H1 (cell line): Measurements from ENCODE around the gene PLA1A. TPM values are rescaled to one million over a fixed set of nuclear protein-coding genes. Genes with fewer than 3 reads are reported as not detected.

Experiments
- CTCF ChIA-PET: fragments of 300-600 bp; sonication (Branson Sonifier 250); formaldehyde crosslinking; loops from one replicate; lab custom pipeline; 2021; ENCODE audit not compliant: partially characterized antibody; lab: Charles Lee
- POLR2A ChIA-PET: fragments of 300-600 bp; sonication (Branson Sonifier 250); formaldehyde crosslinking; loops from one replicate; lab custom pipeline; 2021; ENCODE audit warnings: inconsistent platforms; ENCODE audit not compliant: partially characterized antibody; lab: Charles Lee
- DNase-seq, 2 experiments: peaks; one replicate each; pipeline versions ENCODE4 v3.0.0 to v3.0.0-alpha.2; 2010 to 2022; ENCODE audit warnings: low spot score in 2 of 2, low read depth in 1 of 2, mixed read lengths in 1 of 2
- FAIRE-seq: peaks from 2 replicates; lab custom pipeline; 2011; peaks lifted over from hg19 to GRCh38; lab: Jason Lieb, UNC
- H2AFZ ChIP-seq: 2 replicates; pipeline ENCODE4 v1.8.1; 2012; ENCODE audit warnings: low read length, inconsistent platforms
- H2AK5ac ChIP-seq: 2 replicates; pipeline ENCODE4 v1.6.1; 2013; ENCODE audit warnings: low read depth, low read length
- H2BK120ac ChIP-seq: replicated peaks from 2 replicates; pipeline ENCODE3; 2013; ENCODE audit warnings: low read depth, low read length, inconsistent platforms
- H2BK12ac ChIP-seq: 2 replicates; pipeline ENCODE4 v1.6.1; 2013; ENCODE audit warnings: low read depth, low read length
- H2BK15ac ChIP-seq: 2 replicates; pipeline ENCODE4 v1.6.1; 2013; ENCODE audit warnings: low read length
- H2BK20ac ChIP-seq: 2 replicates; pipeline ENCODE4 v1.6.1; 2013; ENCODE audit warnings: low read length
- H2BK5ac ChIP-seq: 2 replicates; pipeline ENCODE4 v1.6.1; 2013; ENCODE audit warnings: low read depth, low read length
- H3K14ac ChIP-seq: 2 replicates; pipeline ENCODE4 v1.6.1; 2013; ENCODE audit warnings: inconsistent platforms; ENCODE audit not compliant: insufficient read length
- H3K18ac ChIP-seq: 2 replicates; pipeline ENCODE4 v1.6.1; 2013; ENCODE audit warnings: low read length; ENCODE audit errors: extremely low read depth
- H3K23ac ChIP-seq: 2 replicates; pipeline ENCODE4 v1.6.1; 2013; ENCODE audit warnings: inconsistent platforms; ENCODE audit not compliant: insufficient read length
- H3K23me2 ChIP-seq: 2 replicates; pipeline ENCODE4 v1.6.1; 2013; ENCODE audit warnings: low read depth, low read length
- H3K27ac ChIP-seq: 2 replicates; pipeline ENCODE4 v1.6.1; 2011; ENCODE audit warnings: low read depth, low read length, inconsistent platforms
- H3K27me3 ChIP-seq, 4 experiments: replicated peaks in 1 of 4; 1 replicate in 1 of 4; 2 replicates in 3 of 4; pipeline versions ENCODE4 v1.6.1 to v1.8.1; 2011 to 2013; ENCODE audit warnings: low read length in 3 of 4, mild to moderate bottlenecking in 3 of 4, inconsistent platforms in 2 of 4, mixed read lengths in 2 of 4, moderate library complexity in 1 of 4; ENCODE audit not compliant: control insufficient read depth in 3 of 4, insufficient read depth in 3 of 4; ENCODE audit errors: extremely low read depth in 1 of 4
- H3K36me3 ChIP-seq, 4 experiments: 2 replicates each; pipeline versions ENCODE4 v1.6.1 to v1.8.1; 2011 to 2013; ENCODE audit warnings: mild to moderate bottlenecking in 4 of 4, low read length in 3 of 4, moderate library complexity in 2 of 4, control low read depth in 1 of 4, inconsistent platforms in 1 of 4; ENCODE audit not compliant: insufficient read depth in 4 of 4, control insufficient read depth in 2 of 4
- H3K4ac ChIP-seq: replicated peaks from 2 replicates; pipeline ENCODE3; 2013; ENCODE audit warnings: low read length, low read depth, mixed read lengths, inconsistent platforms; ENCODE audit not compliant: insufficient read length
- H3K4me1 ChIP-seq, 4 experiments: replicated peaks in 1 of 4; 1 replicate in 1 of 4; 2 replicates in 3 of 4; pipeline versions ENCODE4 v1.6.1 to v1.8.1; 2011 to 2013; ENCODE audit warnings: low read length in 3 of 4, inconsistent platforms in 2 of 4, mixed read lengths in 1 of 4; ENCODE audit not compliant: insufficient read depth in 4 of 4, control insufficient read depth in 3 of 4
- H3K4me2 ChIP-seq, 2 experiments: 2 replicates each; pipeline versions ENCODE4 v1.6.1 to v1.8.1; 2011 to 2013; ENCODE audit warnings: low read depth in 2 of 2, low read length in 2 of 2, control low read depth in 1 of 2, inconsistent platforms in 1 of 2, mild to moderate bottlenecking in 1 of 2; ENCODE audit not compliant: insufficient read depth in 1 of 2
- H3K4me3 ChIP-seq, 4 experiments: fragments of 200-600, 300-600 bp in 1 of 4; sonication (generic), shearing (Covaris generic), sonication (Bioruptor Twin) in 1 of 4; 2 replicates each; pipeline versions ENCODE4 v1.5.1 to v1.8.1; 2011 to 2016; ENCODE audit warnings: low read length in 4 of 4, low read depth in 3 of 4, control low read depth in 2 of 4, inconsistent platforms in 2 of 4, mild to moderate bottlenecking in 2 of 4, mixed read lengths in 1 of 4, moderate library complexity in 1 of 4; ENCODE audit not compliant: insufficient read depth in 2 of 4; ENCODE audit errors: extremely low read depth in 1 of 4
- H3K56ac ChIP-seq: replicated peaks from 2 replicates; pipeline ENCODE3; 2013; ENCODE audit warnings: low read depth, mild to moderate bottlenecking, mixed read lengths, low read length, inconsistent platforms; ENCODE audit not compliant: insufficient read length
- H3K79me1 ChIP-seq: 2 replicates; pipeline ENCODE4 v1.6.1; 2013; ENCODE audit warnings: low read depth, low read length, control low read depth
- H3K79me2 ChIP-seq, 2 experiments: 2 replicates each; pipeline versions ENCODE4 v1.6.1 to v1.8.1; 2012 to 2013; ENCODE audit warnings: low read length in 2 of 2, mild to moderate bottlenecking in 2 of 2, inconsistent platforms in 1 of 2; ENCODE audit not compliant: insufficient read depth in 2 of 2, control insufficient read depth in 1 of 2
- H3K9ac ChIP-seq, 4 experiments: replicated peaks in 1 of 4; 1 replicate in 1 of 4; 2 replicates in 3 of 4; pipeline versions ENCODE4 v1.6.1 to v1.8.1; 2011 to 2013; ENCODE audit warnings: low read depth in 3 of 4, low read length in 3 of 4, control low read depth in 2 of 4, mild to moderate bottlenecking in 2 of 4, moderate library complexity in 2 of 4, inconsistent platforms in 1 of 4; ENCODE audit errors: extremely low read depth in 1 of 4
- H3K9me3 ChIP-seq, 2 experiments: 2 replicates each; pipeline versions ENCODE4 v1.6.1 to v1.8.1; 2012 to 2013; ENCODE audit warnings: mild to moderate bottlenecking in 2 of 2, moderate library complexity in 2 of 2, control low read depth in 1 of 2, inconsistent platforms in 1 of 2, low read depth in 1 of 2, low read length in 1 of 2, mixed read lengths in 1 of 2; ENCODE audit not compliant: insufficient read depth in 2 of 2
- H4K20me1 ChIP-seq, 2 experiments: replicated peaks in 1 of 2; 2 replicates each; pipeline versions ENCODE3 to v1.8.1; 2011 to 2013; ENCODE audit warnings: inconsistent platforms in 2 of 2, low read length in 2 of 2, mild to moderate bottlenecking in 1 of 2; ENCODE audit not compliant: insufficient read depth in 2 of 2, control insufficient read depth in 1 of 2
- H4K5ac ChIP-seq: 2 replicates; pipeline ENCODE4 v1.6.1; 2013; ENCODE audit warnings: low read length, low read depth, mixed read lengths, inconsistent platforms; ENCODE audit not compliant: insufficient read length
- H4K8ac ChIP-seq: 2 replicates; pipeline ENCODE4 v1.8.0; 2013; ENCODE audit warnings: mild to moderate bottlenecking, moderate library complexity, low read length, inconsistent platforms; ENCODE audit not compliant: insufficient read depth; ENCODE audit errors: extremely low read depth
- H4K91ac ChIP-seq: replicated peaks from 2 replicates; pipeline ENCODE3; 2013; ENCODE audit warnings: low read length, mixed read lengths, inconsistent platforms; ENCODE audit not compliant: insufficient read length
- CBX8 ChIP-seq: fragments of 300-800, 300-1000 bp; sonication (generic); IDR thresholded peaks from 2 replicates; pipeline ENCODE4 v1.7.1; 2016; ENCODE audit warnings: low read depth, low read length, borderline replicate concordance
- CEBPB ChIP-seq: IDR thresholded peaks from 2 replicates; pipeline ENCODE4 v1.6.1; 2012; ENCODE audit warnings: low read depth, low read length
- CREB1 ChIP-seq: IDR thresholded peaks from 2 replicates; pipeline ENCODE4 v1.6.1; 2012; ENCODE audit warnings: inconsistent platforms
- RXRA ChIP-seq: IDR thresholded peaks from 2 replicates; pipeline ENCODE4 v1.6.1; 2011; ENCODE audit warnings: low read depth, mild to moderate bottlenecking, low read length, moderate library complexity; ENCODE audit not compliant: insufficient read depth
- SP1 ChIP-seq: IDR thresholded peaks from 2 replicates; pipeline ENCODE4 v1.6.1; 2011; ENCODE audit warnings: low read depth, low read length
- TCF12 ChIP-seq: IDR thresholded peaks from 2 replicates; pipeline ENCODE4 v1.6.1; 2011; ENCODE audit warnings: low read depth, mild to moderate bottlenecking, low read length
- WGBS, 2 experiments: shearing (Covaris generic) in 1 of 2; methylation state at CpG; one replicate each; pipeline versions ENCODE4 v1.1.6 to v1.1.7; 2013 to 2015; ENCODE audit warnings: low lambda C conversion rate in 2 of 2, mixed read lengths in 2 of 2, inconsistent platforms in 1 of 2, low coverage in 1 of 2, missing lambda C conversion rate in 1 of 2; ENCODE audit not compliant: insufficient replicate concordance in 2 of 2, insufficient coverage in 1 of 2, insufficient read length in 1 of 2; ENCODE audit errors: extremely low coverage in 1 of 2, missing lambda C conversion rate in 1 of 2; 5-methylcytosine and 5-hydroxymethylcytosine counted together
- polyA plus RNA-seq, 7 experiments: library from polyadenylated mRNA; depleted of rRNA in 3 of 7; stranded (reverse) in 5 of 7; unstranded in 2 of 7; fragments of >200 nt in 5 of 7; fragments of 200-250 nt in 2 of 7; gene quantifications; 1 replicate in 5 of 7; 2 replicates in 1 of 7; 4 replicates in 1 of 7; pipeline versions ENCODE4 v1.2.1 to v1.2.3, GENCODE V29; 2011 to 2013; ENCODE audit warnings: missing spikeins in 2 of 7, mixed read lengths in 2 of 7
- total RNA-seq: library from RNA; stranded (reverse); fragmentation: NEBNext Ultra II Directional; extraction: Animal tissue kit (Norgen Biotek cat#: 25700); gene quantifications from 2 replicates; pipeline ENCODE4 v1.2.1, GENCODE V29; 2021

The PLA1A gene
- total and polyA plus RNA-seq, 2 of the 8 experiments (the other 6 are each of a cell fraction or from before 2014, with no cell fraction given), result not detected

- H4K91ac ChIP-seq, result no peak overlapping the region
- no peak overlapping the region for H2BK5ac ChIP-seq
- no peak overlapping the region for H3K14ac ChIP-seq
- no peaks in the 10 kb centered on the region for H3K9me3 ChIP-seq
- FAIRE-seq, result no peak
- H2BK15ac ChIP-seq, result no peak overlapping the region
- H3K23ac ChIP-seq, result no peak overlapping the region
- no peak overlapping the region for H4K8ac ChIP-seq
- no peak overlapping the region for H2BK12ac ChIP-seq
- no peak overlapping the region for H2AFZ ChIP-seq
- H4K20me1 ChIP-seq, result no peaks in the 10 kb centered on the region
- no peaks in the 10 kb centered on the region for H3K79me2 ChIP-seq
- no peak overlapping the region for H3K27ac ChIP-seq
- H3K4me3 ChIP-seq, result no peak overlapping the region
- H3K56ac ChIP-seq, result no peak overlapping the region
- POLR2A ChIA-PET, result interaction anchor here (1.2 kb wide), 1 partner anchor 84 kb away, joined by 3 read pairs; the partner anchor contains the start of gene TIMMDC1
- no peak overlapping the region for H2BK20ac ChIP-seq
- H3K18ac ChIP-seq, result no peak overlapping the region
- no peaks in the 10 kb centered on the region for H3K79me1 ChIP-seq
- H3K4ac ChIP-seq, result no peak overlapping the region
- H4K5ac ChIP-seq, result no peak overlapping the region
- WGBS, 2 experiments, result 97% methylated on average over 6 of the region's 6 CpGs; no CpG with 5 or more reads in 1 of the 2 experiments
- H3K36me3 ChIP-seq, result no peaks in the 10 kb centered on the region
- no peak overlapping the region for H3K4me2 ChIP-seq
- peaks cover 0 to 11% (median 8%) of the 10 kb centered on the region in 4 experiments; a peak in 4 of 7 replicates for H3K27me3 ChIP-seq
- peaks cover 0 to 4% (median 4%) of the 10 kb centered on the region in 4 experiments; a peak in 4 of 7 replicates for H3K4me1 ChIP-seq
- peaks cover 9% of the 10 kb centered on the region for H3K23me2 ChIP-seq
- H3K9ac ChIP-seq, result no peak overlapping the region
- no peak overlapping the region for H2BK120ac ChIP-seq
- TF ChIP-seq CBX8 (no peak), CEBPB (no peak), RXRA (no peak), CREB1 (no peak), TCF12 (no peak), SP1 (no peak)
- TF ChIP-seq, all 59 proteins: peak for 0
- no peak overlapping the region for H2AK5ac ChIP-seq
- CTCF ChIA-PET, result interaction anchor here (1.0 to 1.5 kb wide), 4 partner anchors 11 to 146 kb away, joined by 3 to 6 read pairs (median 4); partner anchors contain the start of gene CD80
- DNase-seq, result no peak
These were observed 15.5 kb upstream of the PLA1A start for GRCh38 chr3:119582178-119582577.
